Adrenal gland (tissue), 12 donors: ENCODE results near the gene OSBPL6. TPM values are rescaled to one million over a fixed set of nuclear protein-coding genes. Genes with fewer than 3 reads are reported as not detected.
A peak's percentile ranks its signal among the peaks of the same experiment; 100 is the strongest.

Source experiments
- DNase-seq, 7 donors: peaks; one replicate each; pipeline ENCODE4 v3.0.0-alpha.2; 2019 to 2020
- H3K27ac ChIP-seq, 5 donors: fragments of 200-600 bp; sonication (generic) in 4 of 5; 1 replicate in 3 of 5; 2 replicates in 2 of 5; pipeline versions ENCODE4 v1.5.1 to v1.8.0; 2016 to 2020; ENCODE audit warnings: mild to moderate bottlenecking in 1 of 5
- H3K27me3 ChIP-seq: fragments of 200-600 bp; 2 replicates; pipeline ENCODE4 v1.8.0; 2021
- H3K36me3 ChIP-seq, 2 donors: fragments of 200-600 bp; replicated peaks in 1 of 2; 1 replicate in 1 of 2; 2 replicates in 1 of 2; pipeline versions ENCODE4 v1.5.1 to v1.8.0; 2018 to 2022
- H3K4me1 ChIP-seq, 2 donors: fragments of 200-600 bp; replicated peaks in 1 of 2; 1 replicate in 1 of 2; 2 replicates in 1 of 2; pipeline versions ENCODE4 v1.5.1 to v1.8.0; 2018 to 2021
- H3K4me3 ChIP-seq, 4 donors: fragments of 200-600 bp; sonication (generic) in 3 of 4; one replicate each; pipeline ENCODE4 v1.5.1; 2016 to 2018
- H3K9me3 ChIP-seq, 3 donors: fragments of 200-600 bp; sonication (generic) in 1 of 3; replicated peaks in 1 of 3; 1 replicate in 2 of 3; 2 replicates in 1 of 3; pipeline versions ENCODE4 v1.5.1 to v1.8.0; 2016 to 2021
- CTCF ChIP-seq, 6 experiments: fragments of 450-650 bp in 4 of 6; fragments of 200-600 bp in 2 of 6; sonication (generic) in 1 of 6; IDR thresholded peaks; 1 replicate in 5 of 6; 2 replicates in 1 of 6; pipeline versions ENCODE4 v1.5.1 to v1.8.0; 2016 to 2021; ENCODE audit warnings: antibody characterized with exemption in 6 of 6, mild to moderate bottlenecking in 2 of 6, moderate library complexity in 1 of 6
- POLR2A ChIP-seq, 2 donors: fragments of 450-650 bp; IDR thresholded peaks; one replicate each; pipeline ENCODE4 v1.6.1; 2017; ENCODE audit warnings: antibody characterized with exemption in 2 of 2, mild to moderate bottlenecking in 2 of 2, moderate library complexity in 1 of 2
- WGBS, 4 donors: extraction: QIAGEN DNeasy Blood & Tissue Kit in 2 of 4; methylation state at CpG; one replicate each; pipeline versions ENCODE4 v1.1.5 to v1.1.7; 2013 to 2017; 5-methylcytosine and 5-hydroxymethylcytosine counted together
- intact Hi-C, 2 donors: fragments of 100-400 bp; cut with DNase I; formaldehyde crosslinking; loops; one replicate each; pipeline versions ENCODE4 v1.14.1 to v1.15.0; 2022 to 2023
- polyA plus RNA-seq, 3 donors: library from polyadenylated mRNA; stranded (reverse); fragments of 200-250 nt in 2 of 3; fragments of 350-450 nt in 1 of 3; fragmentation: Illumina TruSeq in 1 of 3; extraction: RNeasy Lipid Tissue Mini Kit (QIAGEN cat#74804) in 1 of 3; gene quantifications; one replicate each; pipeline ENCODE4 v1.2.3, GENCODE V29; 2013 to 2014
- total RNA-seq, 9 donors: library from RNA; depleted of rRNA in 4 of 9; stranded (reverse); fragments of >200 nt in 4 of 9; fragments of 120-200 nt in 1 of 9; fragmentation: NEBNext Ultra II Directional in 1 of 9; extraction: Animal tissue kit (Norgen Biotek cat#: 25700) in 1 of 9; gene quantifications; one replicate each; pipeline versions ENCODE4 v1.1.0 to v1.2.4, GENCODE V29; 2013 to 2023
- donor health status: healthy with polysubstance abuse.
- donor health status: Bipolar disorder and iron deficiency.
- donor health status: DM: yes; HTN: yes; CAD: no.
- donor health status: DM: no; HTN: no; CAD: no.
- donor health status: DM: no; HTN: no; CAD: no.
- donor health status: DM: yes; HTN: yes; CAD: no.

The OSBPL6 gene
- total and polyA plus RNA-seq, 12 donors: 0.16 to 12.0 (median 0.98) TPM; not detected in 1

DNA sequence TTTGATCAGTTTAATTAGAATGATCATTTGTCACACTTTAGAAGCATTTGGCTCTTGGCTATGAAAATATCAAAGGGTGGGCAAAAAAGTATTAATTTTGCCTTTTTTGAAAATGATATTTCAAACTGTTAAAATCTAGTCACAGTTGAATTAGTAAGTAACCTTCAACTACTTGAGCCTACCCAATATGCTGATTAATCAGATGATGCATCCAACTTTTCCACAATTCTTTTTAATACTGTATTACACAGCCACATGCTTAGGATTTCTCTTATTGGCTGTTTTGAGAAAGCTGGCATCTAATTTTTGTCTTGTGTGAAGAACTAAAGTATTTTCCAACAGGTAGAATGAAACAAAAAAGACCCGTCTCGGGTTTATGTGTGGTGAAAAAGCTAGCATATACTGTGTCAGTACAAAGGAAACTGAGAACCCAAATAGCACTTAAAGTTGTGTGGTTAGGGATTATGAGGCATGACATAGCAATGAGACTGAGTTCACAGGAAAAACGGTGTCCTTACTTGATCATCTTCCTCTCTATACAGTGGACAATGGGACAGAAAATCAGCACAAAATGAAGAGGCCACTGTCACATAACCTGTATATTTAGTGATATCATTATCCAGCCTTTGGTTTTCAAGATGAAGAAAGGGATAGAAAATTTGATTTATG lies 11.7 kb downstream of the OSBPL6 start:
- intact Hi-C loops: no loop called here
- no peaks in the 10 kb centered on the region for H3K9me3 ChIP-seq
- no peak for DNase-seq
- no peak overlapping the region for H3K27ac ChIP-seq
- TF ChIP-seq CTCF (IDR thresholded peaks at IDR 0.05) (no peak), POLR2A (IDR thresholded peaks at IDR 0.05) (no peak)
- no peaks in the 10 kb centered on the region for H3K27me3 ChIP-seq
- H3K36me3 ChIP-seq: no peaks in the 10 kb centered on the region
- 81 to 89% (median 83%) methylated on average over 3 of the region's 3 CpGs for WGBS, 4 donors
- no peak overlapping the region for H3K4me3 ChIP-seq
- no peaks in the 10 kb centered on the region for H3K4me1 ChIP-seq

DNA sequence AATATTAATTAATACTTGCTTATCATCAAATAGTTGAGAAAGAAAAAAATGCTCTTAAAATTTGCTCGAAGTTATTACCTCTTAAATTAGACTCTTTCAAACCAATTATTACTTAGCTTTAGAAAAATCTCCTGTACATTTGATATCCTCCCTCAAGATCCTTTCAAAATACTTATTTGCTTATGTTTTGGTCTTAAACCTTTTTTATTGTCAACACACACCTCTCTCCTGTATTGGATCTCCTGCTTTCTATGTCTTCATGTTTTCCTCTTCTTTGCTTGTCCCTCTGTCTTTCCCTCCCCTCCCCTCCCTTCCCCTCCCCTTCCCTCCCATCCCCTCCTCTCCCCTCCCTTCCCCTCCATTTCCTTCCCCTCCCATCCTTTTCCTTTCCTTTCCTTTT lies 14.0 kb downstream of the OSBPL6 start:
- no peaks in the 10 kb centered on the region for H3K4me1 ChIP-seq
- intact Hi-C loops: no loop called here
- H3K9me3 ChIP-seq: no peaks in the 10 kb centered on the region
- no peaks in the 10 kb centered on the region for H3K27me3 ChIP-seq
- TF ChIP-seq CTCF (IDR thresholded peaks at IDR 0.05): no peak
- TF ChIP-seq POLR2A (IDR thresholded peaks at IDR 0.05): no peak
- no peak overlapping the region for H3K4me3 ChIP-seq
- no peak overlapping the region for H3K27ac ChIP-seq
- no peak for DNase-seq
- H3K36me3 ChIP-seq: no peaks in the 10 kb centered on the region
- WGBS, 4 donors: 82 to 97% (median 90%) methylated on average over 1 of the region's 1 CpG

DNA sequence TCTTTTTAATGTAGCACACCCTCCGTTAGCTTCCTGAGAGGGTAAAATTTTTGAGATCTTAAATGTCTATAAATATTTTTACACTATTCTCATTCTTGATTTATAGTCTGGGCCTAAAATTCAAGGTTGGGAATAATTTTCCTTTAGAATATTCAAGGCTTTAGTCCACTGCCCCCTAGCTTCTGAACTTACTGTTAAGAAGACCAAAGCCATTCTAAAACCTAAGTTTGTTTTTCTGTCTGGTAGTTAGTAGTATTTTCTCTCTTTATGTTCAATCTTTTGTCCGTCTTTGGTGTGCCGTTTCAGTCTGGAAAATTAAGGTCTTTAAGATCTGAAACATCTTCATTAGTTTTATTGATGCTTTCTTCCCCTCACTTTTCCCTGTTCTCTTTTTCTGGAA lies 14.5 kb downstream of the OSBPL6 start:
- WGBS, 4 donors: 70 to 83% (median 76%) methylated on average over 3 of the region's 3 CpGs
- Histone ChIP-seq H3K36me3 (no peaks in the 10 kb centered on the region), H3K4me1 (no peaks in the 10 kb centered on the region), H3K27ac (no peak overlapping the region), H3K9me3 (no peaks in the 10 kb centered on the region), H3K4me3 (no peak overlapping the region), H3K27me3 (no peaks in the 10 kb centered on the region)
- intact Hi-C loops: no loop called here
- TF ChIP-seq CTCF (IDR thresholded peaks at IDR 0.05): peak; percentile 16 to 46 (median 33)
- TF ChIP-seq POLR2A (IDR thresholded peaks at IDR 0.05): no peak
- no peak for DNase-seq

DNA sequence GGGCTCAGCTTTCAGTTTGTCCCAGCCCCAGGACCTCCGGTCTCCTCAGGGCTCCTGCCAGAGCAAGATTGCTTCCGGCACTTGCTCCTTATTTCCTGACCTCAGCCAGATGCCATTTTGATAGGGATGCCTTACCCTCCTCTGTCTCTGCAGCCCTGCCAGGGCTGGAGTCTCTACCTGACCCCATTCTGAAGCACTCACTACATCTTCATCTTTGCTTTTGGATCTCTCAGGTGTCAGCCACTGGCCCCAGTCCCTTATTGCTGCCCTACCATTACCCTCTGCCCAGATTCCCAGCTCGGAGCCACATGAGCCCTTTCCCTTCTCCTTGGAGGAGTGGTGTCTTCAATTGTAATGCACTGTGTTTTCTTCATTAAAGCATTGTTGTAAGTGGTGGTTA lies 17.1 kb downstream of the OSBPL6 start:
- no peaks in the 10 kb centered on the region for H3K9me3 ChIP-seq
- no peaks in the 10 kb centered on the region for H3K36me3 ChIP-seq
- TF ChIP-seq CTCF (IDR thresholded peaks at IDR 0.05) (no peak), POLR2A (IDR thresholded peaks at IDR 0.05) (no peak)
- no peaks in the 10 kb centered on the region for H3K27me3 ChIP-seq
- H3K27ac ChIP-seq: no peak overlapping the region
- WGBS, 4 donors: 63 to 86% (median 79%) methylated on average over 3 of the region's 3 CpGs
- intact Hi-C loops: no loop called here
- H3K4me3 ChIP-seq: no peak overlapping the region
- DNase-seq: no peak
- no peaks in the 10 kb centered on the region for H3K4me1 ChIP-seq
